Measurements from ENCODE around the gene RBM38.

DNA sequence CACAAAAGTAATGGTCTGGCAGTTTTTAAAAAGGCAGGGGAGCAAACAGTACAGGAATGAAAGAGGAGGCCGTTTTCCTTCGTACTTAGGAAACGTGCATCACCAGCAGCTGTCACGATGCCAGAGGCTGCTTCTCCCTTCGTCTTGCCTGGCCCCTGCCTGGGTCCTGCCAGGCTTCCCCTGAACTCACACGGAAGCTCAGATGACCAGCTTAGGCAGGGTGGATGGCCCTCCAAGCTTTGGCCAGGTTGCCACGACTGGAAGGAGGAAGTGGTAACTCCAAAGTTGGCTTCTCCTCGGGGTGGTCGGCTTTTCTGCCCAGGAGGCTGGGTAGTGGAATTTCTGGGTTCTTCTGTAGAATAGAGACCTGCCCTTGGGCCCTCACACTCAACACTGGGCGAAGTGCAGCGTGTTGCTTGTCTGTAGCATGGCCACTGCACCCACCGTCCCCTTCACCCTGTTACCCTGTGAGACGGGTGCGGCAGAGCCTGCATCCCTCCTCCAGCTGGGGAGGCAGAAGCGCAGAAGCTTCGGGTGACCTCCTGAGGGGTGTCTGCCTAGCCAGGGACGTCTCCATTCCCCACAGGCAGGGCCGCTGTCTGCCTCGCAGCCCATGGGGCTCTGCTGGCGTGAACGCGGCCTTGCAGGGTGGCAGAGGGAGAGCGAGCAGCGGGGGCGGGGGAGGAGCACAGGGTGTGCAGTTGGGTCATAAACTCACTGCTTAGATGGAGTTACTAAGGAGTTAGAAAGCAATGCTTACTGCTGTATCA is 18.4 kb upstream of the RBM38 start:
- TF ChIP-seq, protein P1, sequence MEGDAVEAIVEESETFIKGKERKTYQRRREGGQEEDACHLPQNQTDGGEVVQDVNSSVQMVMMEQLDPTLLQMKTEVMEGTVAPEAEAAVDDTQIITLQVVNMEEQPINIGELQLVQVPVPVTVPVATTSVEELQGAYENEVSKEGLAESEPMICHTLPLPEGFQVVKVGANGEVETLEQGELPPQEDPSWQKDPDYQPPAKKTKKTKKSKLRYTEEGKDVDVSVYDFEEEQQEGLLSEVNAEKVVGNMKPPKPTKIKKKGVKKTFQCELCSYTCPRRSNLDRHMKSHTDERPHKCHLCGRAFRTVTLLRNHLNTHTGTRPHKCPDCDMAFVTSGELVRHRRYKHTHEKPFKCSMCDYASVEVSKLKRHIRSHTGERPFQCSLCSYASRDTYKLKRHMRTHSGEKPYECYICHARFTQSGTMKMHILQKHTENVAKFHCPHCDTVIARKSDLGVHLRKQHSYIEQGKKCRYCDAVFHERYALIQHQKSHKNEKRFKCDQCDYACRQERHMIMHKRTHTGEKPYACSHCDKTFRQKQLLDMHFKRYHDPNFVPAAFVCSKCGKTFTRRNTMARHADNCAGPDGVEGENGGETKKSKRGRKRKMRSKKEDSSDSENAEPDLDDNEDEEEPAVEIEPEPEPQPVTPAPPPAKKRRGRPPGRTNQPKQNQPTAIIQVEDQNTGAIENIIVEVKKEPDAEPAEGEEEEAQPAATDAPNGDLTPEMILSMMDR (IDR thresholded peaks at IDR 0.05) = no peak
- no peak for TF ChIP-seq POLR2AphosphoS5 (IDR thresholded peaks at IDR 0.05; ENCODE audit: low read depth, low read length)

All from Panc1 (cell line).